Liver (tissue), 9 donors: ENCODE data around the gene PALLD. TPM values are rescaled to one million over a fixed set of nuclear protein-coding genes. Genes with fewer than 3 reads are reported as not detected.

ENCODE experiments used
- DNase-seq: peaks from one replicate; pipeline ENCODE4 v3.0.0-alpha.2; 2017; ENCODE audit warnings: low spot score
- H3K27ac ChIP-seq, 2 donors: one replicate each; pipeline ENCODE4 v1.7.0; 2013; ENCODE audit warnings: inconsistent platforms in 2 of 2, low read length in 2 of 2, control low read depth in 1 of 2, low read depth in 1 of 2, mild to moderate bottlenecking in 1 of 2
- H3K27me3 ChIP-seq, 4 donors: one replicate each; pipeline versions ENCODE4 v1.6.1 to v1.7.0; 2013; ENCODE audit warnings: low read length in 3 of 4, inconsistent platforms in 1 of 4, mild to moderate bottlenecking in 1 of 4, moderate library complexity in 1 of 4; ENCODE audit not compliant: control insufficient read depth in 4 of 4, insufficient read depth in 4 of 4
- H3K36me3 ChIP-seq, 4 donors: one replicate each; pipeline versions ENCODE4 v1.6.1 to v1.7.0; 2013; ENCODE audit warnings: low read length in 3 of 4, mild to moderate bottlenecking in 3 of 4, low read depth in 1 of 4, moderate library complexity in 1 of 4; ENCODE audit not compliant: control insufficient read depth in 4 of 4, insufficient read depth in 3 of 4
- H3K4me1 ChIP-seq, 4 donors: one replicate each; pipeline versions ENCODE4 v1.6.1 to v1.7.0; 2013; ENCODE audit warnings: low read length in 3 of 4, mild to moderate bottlenecking in 3 of 4, moderate library complexity in 1 of 4; ENCODE audit not compliant: control insufficient read depth in 4 of 4, insufficient read depth in 4 of 4
- H3K4me3 ChIP-seq, 3 donors: one replicate each; pipeline versions ENCODE4 v1.6.1 to v1.7.0; 2013; ENCODE audit warnings: low read length in 3 of 3, control low read depth in 1 of 3, low read depth in 1 of 3, mild to moderate bottlenecking in 1 of 3
- H3K9ac ChIP-seq, 2 donors: one replicate each; pipeline ENCODE4 v1.7.0; 2013; ENCODE audit warnings: low read length in 2 of 2, mild to moderate bottlenecking in 2 of 2, moderate library complexity in 2 of 2, control low read depth in 1 of 2, low read depth in 1 of 2
- H3K9me3 ChIP-seq, 4 donors: one replicate each; pipeline versions ENCODE4 v1.6.1 to v1.7.0; 2013; ENCODE audit warnings: low read length in 3 of 4; ENCODE audit not compliant: control insufficient read depth in 4 of 4
- ATF3 ChIP-seq: IDR thresholded peaks from 2 replicates; pipeline ENCODE4 v1.6.1; 2016; ENCODE audit warnings: antibody characterized with exemption
- FOXA1 ChIP-seq: IDR thresholded peaks from 2 replicates; pipeline ENCODE4 v1.6.1; 2016; ENCODE audit warnings: antibody characterized with exemption
- GABPA ChIP-seq, 2 donors: IDR thresholded peaks in 1 of 2; conservative IDR thresholded peaks in 1 of 2; 2 replicates each; pipeline ENCODE4 v1.6.1; 2016; ENCODE audit warnings: antibody characterized with exemption in 2 of 2, mild to moderate bottlenecking in 1 of 2, moderate library complexity in 1 of 2
- HNF4A ChIP-seq, 2 donors: conservative IDR thresholded peaks; 2 replicates each; pipeline ENCODE4 v1.6.1; 2016; ENCODE audit warnings: antibody characterized with exemption in 2 of 2, mild to moderate bottlenecking in 2 of 2
- HNF4G ChIP-seq: IDR thresholded peaks from 2 replicates; pipeline ENCODE4 v1.6.1; 2016; ENCODE audit warnings: antibody characterized with exemption
- REST ChIP-seq: IDR thresholded peaks from 2 replicates; pipeline ENCODE4 v1.6.1; 2016; ENCODE audit warnings: antibody characterized with exemption, mild to moderate bottlenecking
- RXRA ChIP-seq, 2 donors: IDR thresholded peaks; 2 replicates each; pipeline ENCODE4 v1.6.1; 2017 to 2018; ENCODE audit warnings: antibody characterized with exemption in 2 of 2, mild to moderate bottlenecking in 1 of 2
- SP1 ChIP-seq: IDR thresholded peaks from 2 replicates; pipeline ENCODE4 v1.6.1; 2018; ENCODE audit warnings: antibody characterized with exemption, mild to moderate bottlenecking
- YY1 ChIP-seq: IDR thresholded peaks from 2 replicates; pipeline ENCODE4 v1.6.1; 2016; ENCODE audit warnings: antibody characterized with exemption, mild to moderate bottlenecking
- ZBTB33 ChIP-seq: IDR thresholded peaks from 2 replicates; pipeline ENCODE4 v1.6.1; 2016; ENCODE audit warnings: antibody characterized with exemption
- WGBS: extraction: QIAGEN DNeasy Blood & Tissue Kit; methylation state at CpG from one replicate; pipeline ENCODE4 v1.1.7; 2013; 5-methylcytosine and 5-hydroxymethylcytosine counted together
- polyA plus RNA-seq, 2 donors: library from polyadenylated mRNA; stranded (reverse) in 1 of 2; unstranded in 1 of 2; fragments of 200-250 nt in 1 of 2; fragments of >200 nt in 1 of 2; fragmentation: Nextera tagmentation in 1 of 2; extraction: Ambion mirVana in 1 of 2; gene quantifications; one replicate each; pipeline versions ENCODE4 v1.2.1 to v1.2.3, GENCODE V29; 2013 to 2015
- total RNA-seq, 2 donors: library from RNA; depleted of rRNA; stranded (reverse); fragments of >200 nt; gene quantifications; one replicate each; pipeline ENCODE4 v1.2.3, GENCODE V29; 2014
- donor health status: healthy.
- donor health status: healthy.
- donor health status: healthy.
- donor health status: healthy.
- donor health status: healthy.

The PALLD gene
- total and polyA plus RNA-seq, 4 donors: 9.0 to 26.3 (median 14.7) TPM

GRCh38 chr4:168667376-168667775 is 170.5 kb downstream of the PALLD start:
- WGBS: 72% methylated on average over 3 of the region's 3 CpGs

GRCh38 chr4:168667921-168668320 is 171.1 kb downstream of the PALLD start:
- H3K9ac ChIP-seq: no peak overlapping the region
- no peak for TF ChIP-seq YY1
- DNase-seq: no peak

More at GRCh38 chr4:168667376-168667775, 170.5 kb downstream of the PALLD start:
- H3K4me1 ChIP-seq: peaks cover 3 to 11% (median 7%) of the 10 kb centered on the region in 4 donors
- TF ChIP-seq ATF3: no peak
- no peak for TF ChIP-seq GABPA (IDR thresholded peaks at IDR 0.05 in 1 of 2, conservative IDR thresholded peaks at IDR 0.05 in 1 of 2)
- TF ChIP-seq RXRA (IDR thresholded peaks at IDR 0.05): no peak
- TF ChIP-seq YY1: no peak
- no peak for TF ChIP-seq ZBTB33
- TF ChIP-seq REST: no peak
- no peak for TF ChIP-seq HNF4A (conservative IDR thresholded peaks at IDR 0.05)
- no peak for TF ChIP-seq SP1
- TF ChIP-seq HNF4G: no peak
- H3K9ac ChIP-seq: no peak overlapping the region
- no peaks in the 10 kb centered on the region for H3K36me3 ChIP-seq
- H3K9me3 ChIP-seq: no peaks in the 10 kb centered on the region
- no peak overlapping the region for H3K4me3 ChIP-seq
- no peak for DNase-seq
- H3K27me3 ChIP-seq: no peaks in the 10 kb centered on the region
- no peak overlapping the region for H3K27ac ChIP-seq

GRCh38 chr4:168673476-168673875 is 176.6 kb downstream of the PALLD start:
- DNase-seq: no peak
- Histone ChIP-seq H3K4me1 (no peaks in the 10 kb centered on the region), H3K36me3 (no peaks in the 10 kb centered on the region), H3K9me3 (no peaks in the 10 kb centered on the region), H3K27me3 (no peaks in the 10 kb centered on the region), H3K9ac (no peak overlapping the region), H3K4me3 (no peak overlapping the region), H3K27ac (no peak overlapping the region)
- 90% methylated on average over 11 of the region's 11 CpGs for WGBS
- TF ChIP-seq FOXA1: no peak

More at GRCh38 chr4:168667921-168668320, 171.1 kb downstream of the PALLD start:
- no peaks in the 10 kb centered on the region for H3K27me3 ChIP-seq
- WGBS: 94% methylated on average over 2 of the region's 2 CpGs
- no peak overlapping the region for H3K27ac ChIP-seq
- H3K4me3 ChIP-seq: no peak overlapping the region
- no peaks in the 10 kb centered on the region for H3K9me3 ChIP-seq
- H3K36me3 ChIP-seq: no peaks in the 10 kb centered on the region
- peaks cover 2 to 5% (median 4%) of the 10 kb centered on the region in 4 donors for H3K4me1 ChIP-seq
